Hematopoietic multipotent progenitor cell treated with erythropoietin and hydrocortisone succinate and interleukin-3 and kit ligand, for 15 days (in vitro differentiated cells): ENCODE measurements around the gene MATN4.

Experiments used
- DNase-seq: peaks from one replicate; pipeline ENCODE4 v3.0.0-alpha.2; 2015; ENCODE audit warnings: low spot score

MATN4 gene

GRCh38 chr20:45248609-45249008 is 59.5 kb downstream of the MATN4 start:
- DNase-seq, result no peak

- DNase-seq, result no peak
Observed at GRCh38 chr20:45247865-45248264, 60.2 kb downstream of the MATN4 start.

GRCh38 chr20:45246109-45246508 is 62.0 kb downstream of the MATN4 start:
- no peak for DNase-seq
